ENCODE measurements around the gene CLCN2. TPM values are rescaled to one million over a fixed set of nuclear protein-coding genes. Genes with fewer than 3 reads are reported as not detected.

The CLCN2 gene
- 1.2 TPM for polyA plus RNA-seq (2012; ENCODE audit: missing spikeins)

GRCh38 chr3:184361532-184361931 lies at the start of gene CLCN2, which contains the start of gene POLR2H:
Gene CLCN2, minus strand, starts transcription at chr3:184361605. Its CDS starts 126 bp downstream, at chr3:184361479.
Gene POLR2H, plus strand, starts transcription at chr3:184361710. Its CDS starts 1,783 bp downstream, at chr3:184363493.
- FAIRE-seq = peak; percentile 74
- no peak for DNase-seq (ENCODE audit: insufficient read length)
- TF ChIP-seq TAF1 (IDR thresholded peaks at IDR 0.05; ENCODE audit: borderline replicate concordance, low read depth, low read length) = no peak

GRCh38 chr3:184409946-184410500 lies 48.6 kb upstream of the CLCN2 start:
- TF ChIP-seq POLR2A (IDR thresholded peaks at IDR 0.05; ENCODE audit: low read depth, low read length) = no peak
- FAIRE-seq (no peak), DNase-seq (ENCODE audit: insufficient read length) (no peak)

DNA sequence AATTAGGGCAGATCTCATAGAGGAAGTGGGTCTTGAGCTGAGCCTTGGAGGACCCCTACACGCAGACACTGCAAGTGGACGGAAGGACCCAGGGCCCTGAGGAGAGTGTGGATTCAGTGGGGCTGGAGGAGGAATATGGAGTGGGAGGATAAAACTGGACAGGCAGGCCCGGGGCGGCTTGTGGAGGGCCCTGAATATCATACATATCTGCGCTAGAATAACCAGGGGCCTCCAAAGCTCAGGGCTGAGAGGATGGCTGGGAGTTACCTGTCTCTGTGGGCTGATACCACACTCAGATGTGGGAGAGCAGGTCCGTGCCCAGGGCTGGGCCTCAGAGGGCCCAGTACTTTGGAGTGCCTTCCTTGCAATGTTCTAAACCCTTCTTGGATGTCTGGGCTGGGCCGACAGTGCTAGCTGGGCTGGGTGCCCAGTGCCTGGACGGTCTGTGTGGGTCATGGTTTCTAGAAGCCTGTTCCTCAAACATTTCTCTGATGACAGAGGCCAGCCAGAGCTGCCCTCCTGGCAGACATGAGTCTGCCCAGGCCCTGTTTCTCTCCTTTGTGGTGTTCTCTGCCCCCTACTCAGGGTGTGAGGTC lies 48.0 kb upstream of the CLCN2 start:
- FAIRE-seq = no peak
- TF ChIP-seq TAF1 (IDR thresholded peaks at IDR 0.05; ENCODE audit: borderline replicate concordance, low read depth, low read length) = no peak
- TF ChIP-seq POLR2A (IDR thresholded peaks at IDR 0.05; ENCODE audit: low read depth, low read length) = no peak
- no peak for TF ChIP-seq POLR2AphosphoS5 (IDR thresholded peaks at IDR 0.05; ENCODE audit: low read depth, low read length)
- DNase-seq (ENCODE audit: insufficient read length) = no peak

GRCh38 chr3:184405075-184406030 lies 43.9 kb upstream of the CLCN2 start:
- FAIRE-seq (no peak), DNase-seq (ENCODE audit: insufficient read length) (no peak)
- TF ChIP-seq POLR2A (IDR thresholded peaks at IDR 0.05; ENCODE audit: low read depth, low read length) (no peak), TAF1 (IDR thresholded peaks at IDR 0.05; ENCODE audit: borderline replicate concordance, low read depth, low read length) (no peak), POLR2AphosphoS5 (IDR thresholded peaks at IDR 0.05; ENCODE audit: low read depth, low read length) (no peak)

DNA sequence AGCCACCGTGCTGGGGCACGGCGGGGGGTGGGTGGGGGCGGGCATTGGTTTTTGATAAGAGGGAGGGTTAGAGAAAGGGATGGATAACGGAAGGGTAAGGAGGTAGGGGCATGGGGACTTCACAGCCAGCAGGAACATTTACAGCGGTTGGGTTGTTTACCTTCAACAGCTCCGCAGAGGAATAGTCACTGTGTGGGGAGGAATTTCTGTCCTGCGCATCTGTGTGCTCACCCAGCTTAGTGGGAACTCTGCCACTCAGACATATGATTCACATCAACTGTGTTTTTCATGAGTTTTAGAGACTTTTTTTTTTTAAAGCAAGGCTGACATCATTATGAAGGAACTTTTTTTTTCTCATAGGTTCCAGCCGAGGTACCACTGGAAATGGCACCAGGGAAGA lies 38.0 kb upstream of the CLCN2 start:
- no peak for TF ChIP-seq POLR2A (IDR thresholded peaks at IDR 0.05; ENCODE audit: low read depth, low read length)
- no peak for TF ChIP-seq POLR2AphosphoS5 (IDR thresholded peaks at IDR 0.05; ENCODE audit: low read depth, low read length)
- TF ChIP-seq TAF1 (IDR thresholded peaks at IDR 0.05; ENCODE audit: borderline replicate concordance, low read depth, low read length) = no peak
- DNase-seq (ENCODE audit: insufficient read length) (no peak), FAIRE-seq (no peak)

DNA sequence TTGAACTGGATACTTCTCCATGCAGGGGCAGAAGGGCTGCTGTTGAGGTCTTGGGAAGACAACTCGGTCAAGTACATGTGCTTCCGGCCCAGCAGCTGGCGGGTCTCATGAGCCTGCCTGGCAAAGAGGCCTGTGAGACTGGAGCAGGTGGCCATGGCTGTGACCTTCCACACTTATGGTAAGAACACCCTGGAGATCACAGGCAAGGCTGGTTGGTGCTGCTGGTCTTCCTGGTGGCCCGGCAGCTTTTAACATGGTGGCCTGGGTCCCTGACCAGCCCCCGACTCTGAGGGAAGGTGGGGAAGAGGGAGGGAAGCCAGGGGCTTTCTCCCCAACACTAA lies 33.9 kb upstream of the CLCN2 start:
- no peak for FAIRE-seq
- no peak for TF ChIP-seq POLR2A (IDR thresholded peaks at IDR 0.05; ENCODE audit: low read depth, low read length)
- no peak for TF ChIP-seq TAF1 (IDR thresholded peaks at IDR 0.05; ENCODE audit: borderline replicate concordance, low read depth, low read length)
- no peak for TF ChIP-seq POLR2AphosphoS5 (IDR thresholded peaks at IDR 0.05; ENCODE audit: low read depth, low read length)
- DNase-seq (ENCODE audit: insufficient read length) = no peak

GRCh38 chr3:184391266-184391665 lies 29.9 kb upstream of the CLCN2 start:
- FAIRE-seq (no peak), DNase-seq (ENCODE audit: insufficient read length) (no peak)
- TF ChIP-seq POLR2A (IDR thresholded peaks at IDR 0.05; ENCODE audit: low read depth, low read length) (no peak), TAF1 (IDR thresholded peaks at IDR 0.05; ENCODE audit: borderline replicate concordance, low read depth, low read length) (no peak), POLR2AphosphoS5 (IDR thresholded peaks at IDR 0.05; ENCODE audit: low read depth, low read length) (no peak)

DNA sequence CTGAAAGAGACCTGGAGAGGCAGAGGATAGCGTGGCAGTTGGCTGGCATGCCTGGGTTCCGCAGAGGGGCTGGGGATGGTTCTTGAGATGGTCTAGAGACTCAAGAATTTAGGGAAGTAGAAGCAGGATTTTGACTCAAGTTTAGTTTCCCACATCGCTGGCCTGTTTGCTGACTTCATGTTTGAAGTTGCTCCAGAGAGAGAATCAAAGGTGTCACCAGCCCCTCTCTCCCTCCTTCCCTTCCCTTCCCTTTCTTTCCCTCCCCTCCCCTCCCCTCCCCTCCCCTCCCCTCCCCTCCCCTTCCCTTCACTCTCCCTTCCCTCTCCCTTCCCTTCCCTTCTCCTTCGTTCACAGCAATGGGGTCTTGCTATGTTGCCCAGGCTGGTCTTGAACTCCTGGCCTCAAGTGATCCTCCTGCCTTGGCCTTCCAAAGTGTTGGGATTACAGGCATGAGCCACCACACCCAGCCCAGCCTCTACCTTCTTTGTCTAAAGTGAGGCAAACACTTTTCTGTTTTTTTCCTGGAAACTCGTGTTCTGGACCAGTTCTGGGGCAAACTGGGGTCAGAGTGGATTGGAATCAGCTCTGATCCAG lies 28.6 kb upstream of the CLCN2 start:
- FAIRE-seq = no peak
- no peak for DNase-seq (ENCODE audit: insufficient read length)
- TF ChIP-seq TAF1 (IDR thresholded peaks at IDR 0.05; ENCODE audit: borderline replicate concordance, low read depth, low read length) (no peak), POLR2A (IDR thresholded peaks at IDR 0.05; ENCODE audit: low read depth, low read length) (no peak), POLR2AphosphoS5 (IDR thresholded peaks at IDR 0.05; ENCODE audit: low read depth, low read length) (no peak)

DNA sequence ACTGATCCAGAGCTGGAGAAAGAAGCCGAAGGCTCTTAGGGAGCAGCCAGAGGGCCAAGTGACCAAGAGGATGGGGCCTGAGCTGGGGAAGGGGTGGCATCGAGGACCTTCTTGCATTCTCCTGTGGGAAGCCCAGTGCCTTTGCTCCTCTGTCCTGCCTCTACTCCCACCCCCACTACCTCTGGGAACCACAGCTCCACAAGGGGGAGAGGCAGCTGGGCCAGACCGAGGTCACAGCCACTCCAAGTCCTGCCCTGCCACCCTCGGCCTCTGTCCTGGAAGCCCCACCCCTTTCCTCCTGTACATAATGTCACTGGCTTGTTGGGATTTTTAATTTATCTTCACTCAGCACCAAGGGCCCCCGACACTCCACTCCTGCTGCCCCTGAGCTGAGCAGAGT lies 28.0 kb upstream of the CLCN2 start:
- TF ChIP-seq POLR2A (IDR thresholded peaks at IDR 0.05; ENCODE audit: low read depth, low read length) (no peak), TAF1 (IDR thresholded peaks at IDR 0.05; ENCODE audit: borderline replicate concordance, low read depth, low read length) (no peak), POLR2AphosphoS5 (IDR thresholded peaks at IDR 0.05; ENCODE audit: low read depth, low read length) (no peak)
- FAIRE-seq = no peak
- DNase-seq (ENCODE audit: insufficient read length) = no peak

DNA sequence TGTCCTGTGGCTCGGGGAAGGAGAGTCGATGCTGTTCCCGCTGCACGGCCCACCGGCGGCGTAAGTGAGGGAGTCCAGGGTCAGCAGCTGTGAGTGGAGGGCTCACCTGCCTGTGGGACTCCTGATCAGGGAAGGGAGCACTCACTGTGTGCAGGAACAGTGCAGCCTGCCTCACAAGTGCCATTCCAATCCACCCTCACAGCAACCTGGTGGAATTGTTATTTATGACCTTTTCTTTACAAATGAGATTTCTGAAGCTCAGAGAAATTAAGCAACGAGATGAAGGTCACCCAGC lies 27.5 kb upstream of the CLCN2 start:
- DNase-seq (ENCODE audit: insufficient read length) = no peak
- TF ChIP-seq POLR2AphosphoS5 (IDR thresholded peaks at IDR 0.05; ENCODE audit: low read depth, low read length) (no peak), POLR2A (IDR thresholded peaks at IDR 0.05; ENCODE audit: low read depth, low read length) (no peak), TAF1 (IDR thresholded peaks at IDR 0.05; ENCODE audit: borderline replicate concordance, low read depth, low read length) (no peak)
- no peak for FAIRE-seq

DNA sequence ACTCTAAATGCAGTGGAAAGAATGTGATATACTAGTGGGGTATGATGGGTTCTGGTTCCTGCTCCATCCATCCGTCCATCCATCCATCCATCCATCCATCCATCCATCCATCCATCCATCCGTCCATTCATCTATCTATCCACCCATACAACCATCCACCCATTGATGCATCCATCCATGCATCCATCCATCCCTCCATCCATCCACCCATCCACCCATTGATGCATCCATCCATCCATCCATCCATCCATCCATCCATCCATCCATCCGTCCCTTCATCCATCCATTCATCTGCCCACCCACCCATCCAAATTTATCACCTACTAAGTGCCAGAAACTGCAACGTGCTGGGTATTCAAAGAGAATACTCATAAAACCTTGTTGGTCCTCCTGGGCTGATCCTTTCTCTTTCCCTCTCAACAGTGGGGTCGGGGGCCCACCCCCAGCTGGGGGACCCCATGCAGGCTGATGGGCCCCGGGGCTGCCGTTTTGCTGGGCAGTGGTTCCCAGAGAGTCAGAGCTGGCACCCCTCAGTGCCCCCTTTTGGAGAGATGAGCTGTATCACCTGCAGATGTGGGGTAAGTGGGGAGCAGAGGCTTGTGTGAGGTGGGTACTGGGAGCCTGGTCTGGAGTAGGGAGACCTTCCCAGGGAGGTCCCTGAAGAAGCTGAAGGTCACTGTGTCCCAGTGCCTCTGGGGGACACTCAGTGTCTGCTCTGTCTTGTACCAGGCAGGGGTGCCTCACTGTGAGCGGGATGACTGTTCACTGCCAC lies 26.9 kb upstream of the CLCN2 start:
- TF ChIP-seq TAF1 (IDR thresholded peaks at IDR 0.05; ENCODE audit: borderline replicate concordance, low read depth, low read length) = no peak
- TF ChIP-seq POLR2AphosphoS5 (IDR thresholded peaks at IDR 0.05; ENCODE audit: low read depth, low read length) = no peak
- TF ChIP-seq POLR2A (IDR thresholded peaks at IDR 0.05; ENCODE audit: low read depth, low read length) = no peak
- FAIRE-seq = no peak

More for the DNA sequence above, 26.9 kb upstream of the CLCN2 start:
- DNase-seq (ENCODE audit: insufficient read length) = no peak
